Measurements from ENCODE around the gene CCT4. TPM values are rescaled to one million over a fixed set of nuclear protein-coding genes. Genes with fewer than 3 reads are reported as not detected.

The CCT4 gene
- polyA plus RNA-seq = 175 and 192 TPM in 2 replicates

GRCh38 chr2:61888267-61889055 lies at the start of gene CCT4:
Gene CCT4, minus strand, starts transcription at chr2:61888656. Its CDS starts 149 bp downstream, at chr2:61888507.

GRCh38 chr2:61905372-61906185 lies 17.1 kb upstream of the CCT4 start, which contains the start of gene COMMD1:
Gene COMMD1, plus strand, starts transcription at chr2:61905674. Its CDS starts 5 bp downstream, at chr2:61905679.

GRCh38 chr2:61853847-61854563 lies 34.5 kb downstream of the CCT4 start, which contains the start of gene FAM161A:
Gene FAM161A, minus strand, starts transcription at chr2:61854060. Its CDS starts 19 bp downstream, at chr2:61854041.

Other genes with a start within 250 kb of the CCT4 start
- 3.0 TPM in 2 replicates for gene FAM161A, start 34.6 kb downstream of the CCT4 start, polyA plus RNA-seq
- gene COMMD1, start 17.0 kb upstream of the CCT4 start, polyA plus RNA-seq = 110 and 176 TPM in 2 replicates

Measured in Purkinje cell (primary cell).